GM23338 (cell line): Measurements from ENCODE around the gene ZNRF1. TPM values are rescaled to one million over a fixed set of nuclear protein-coding genes. Genes with fewer than 3 reads are reported as not detected.

Experiments
- CREB1 ChIP-seq: fragments of 250-450 bp; sonication (Bioruptor Pico); IDR thresholded peaks from 2 replicates; pipeline ENCODE4 v1.5.0; 2020; ENCODE audit warnings: low read depth, mild to moderate bottlenecking, moderate library complexity
- EZH2phosphoT487 ChIP-seq: fragments of 200-600 bp; sonication (generic); IDR thresholded peaks from one replicate; pipeline ENCODE4 v1.8.1; 2018; ENCODE audit warnings: antibody characterized with exemption; ENCODE audit not compliant: unreplicated experiment
- JUNB ChIP-seq: IDR thresholded peaks from one replicate; pipeline ENCODE4 v1.6.1; 2016; ENCODE audit warnings: antibody characterized with exemption; ENCODE audit not compliant: unreplicated experiment
- REST ChIP-seq: IDR thresholded peaks from one replicate; pipeline ENCODE4 v1.6.1; 2018; ENCODE audit warnings: antibody characterized with exemption; ENCODE audit not compliant: unreplicated experiment
- STAT1 ChIP-seq: IDR thresholded peaks from one replicate; pipeline ENCODE4 v1.6.1; 2016; ENCODE audit warnings: antibody characterized with exemption; ENCODE audit not compliant: unreplicated experiment
- ZNF114 ChIP-seq: fragments of 250-450 bp; sonication (Bioruptor Pico); IDR thresholded peaks from 2 replicates; pipeline ENCODE4 v1.5.0; 2020; ENCODE audit warnings: mild to moderate bottlenecking, moderate library complexity
- polyA plus RNA-seq: library from polyadenylated mRNA; unstranded; fragments of >200 nt; fragmentation: Nextera tagmentation; extraction: Ambion mirVana; gene quantifications from 2 replicates; pipeline ENCODE4 v1.2.1, GENCODE V29; 2016
- total RNA-seq: library from RNA; depleted of rRNA; stranded (reverse); fragments of >200 nt; shearing (Covaris generic); gene quantifications from 2 replicates; pipeline ENCODE4 v1.2.3, GENCODE V29; 2014
- TF ChIP-seq, protein P1 (sequence below): fragments of 250-450 bp; sonication (Bioruptor Pico); IDR thresholded peaks from 2 replicates; pipeline ENCODE4 v1.5.0; 2020; ENCODE audit warnings: mild to moderate bottlenecking, moderate library complexity

The ZNRF1 gene
- total and polyA plus RNA-seq, 2 experiments from 2014 or later, result 22.4 to 42.1 TPM

- TF ChIP-seq REST (no peak), ZNF114 (no peak), STAT1 (no peak), JUNB (no peak), CREB1 (CRISPR knock-in tag) (no peak), EZH2phosphoT487 (no peak)
- TF ChIP-seq, protein P1, sequence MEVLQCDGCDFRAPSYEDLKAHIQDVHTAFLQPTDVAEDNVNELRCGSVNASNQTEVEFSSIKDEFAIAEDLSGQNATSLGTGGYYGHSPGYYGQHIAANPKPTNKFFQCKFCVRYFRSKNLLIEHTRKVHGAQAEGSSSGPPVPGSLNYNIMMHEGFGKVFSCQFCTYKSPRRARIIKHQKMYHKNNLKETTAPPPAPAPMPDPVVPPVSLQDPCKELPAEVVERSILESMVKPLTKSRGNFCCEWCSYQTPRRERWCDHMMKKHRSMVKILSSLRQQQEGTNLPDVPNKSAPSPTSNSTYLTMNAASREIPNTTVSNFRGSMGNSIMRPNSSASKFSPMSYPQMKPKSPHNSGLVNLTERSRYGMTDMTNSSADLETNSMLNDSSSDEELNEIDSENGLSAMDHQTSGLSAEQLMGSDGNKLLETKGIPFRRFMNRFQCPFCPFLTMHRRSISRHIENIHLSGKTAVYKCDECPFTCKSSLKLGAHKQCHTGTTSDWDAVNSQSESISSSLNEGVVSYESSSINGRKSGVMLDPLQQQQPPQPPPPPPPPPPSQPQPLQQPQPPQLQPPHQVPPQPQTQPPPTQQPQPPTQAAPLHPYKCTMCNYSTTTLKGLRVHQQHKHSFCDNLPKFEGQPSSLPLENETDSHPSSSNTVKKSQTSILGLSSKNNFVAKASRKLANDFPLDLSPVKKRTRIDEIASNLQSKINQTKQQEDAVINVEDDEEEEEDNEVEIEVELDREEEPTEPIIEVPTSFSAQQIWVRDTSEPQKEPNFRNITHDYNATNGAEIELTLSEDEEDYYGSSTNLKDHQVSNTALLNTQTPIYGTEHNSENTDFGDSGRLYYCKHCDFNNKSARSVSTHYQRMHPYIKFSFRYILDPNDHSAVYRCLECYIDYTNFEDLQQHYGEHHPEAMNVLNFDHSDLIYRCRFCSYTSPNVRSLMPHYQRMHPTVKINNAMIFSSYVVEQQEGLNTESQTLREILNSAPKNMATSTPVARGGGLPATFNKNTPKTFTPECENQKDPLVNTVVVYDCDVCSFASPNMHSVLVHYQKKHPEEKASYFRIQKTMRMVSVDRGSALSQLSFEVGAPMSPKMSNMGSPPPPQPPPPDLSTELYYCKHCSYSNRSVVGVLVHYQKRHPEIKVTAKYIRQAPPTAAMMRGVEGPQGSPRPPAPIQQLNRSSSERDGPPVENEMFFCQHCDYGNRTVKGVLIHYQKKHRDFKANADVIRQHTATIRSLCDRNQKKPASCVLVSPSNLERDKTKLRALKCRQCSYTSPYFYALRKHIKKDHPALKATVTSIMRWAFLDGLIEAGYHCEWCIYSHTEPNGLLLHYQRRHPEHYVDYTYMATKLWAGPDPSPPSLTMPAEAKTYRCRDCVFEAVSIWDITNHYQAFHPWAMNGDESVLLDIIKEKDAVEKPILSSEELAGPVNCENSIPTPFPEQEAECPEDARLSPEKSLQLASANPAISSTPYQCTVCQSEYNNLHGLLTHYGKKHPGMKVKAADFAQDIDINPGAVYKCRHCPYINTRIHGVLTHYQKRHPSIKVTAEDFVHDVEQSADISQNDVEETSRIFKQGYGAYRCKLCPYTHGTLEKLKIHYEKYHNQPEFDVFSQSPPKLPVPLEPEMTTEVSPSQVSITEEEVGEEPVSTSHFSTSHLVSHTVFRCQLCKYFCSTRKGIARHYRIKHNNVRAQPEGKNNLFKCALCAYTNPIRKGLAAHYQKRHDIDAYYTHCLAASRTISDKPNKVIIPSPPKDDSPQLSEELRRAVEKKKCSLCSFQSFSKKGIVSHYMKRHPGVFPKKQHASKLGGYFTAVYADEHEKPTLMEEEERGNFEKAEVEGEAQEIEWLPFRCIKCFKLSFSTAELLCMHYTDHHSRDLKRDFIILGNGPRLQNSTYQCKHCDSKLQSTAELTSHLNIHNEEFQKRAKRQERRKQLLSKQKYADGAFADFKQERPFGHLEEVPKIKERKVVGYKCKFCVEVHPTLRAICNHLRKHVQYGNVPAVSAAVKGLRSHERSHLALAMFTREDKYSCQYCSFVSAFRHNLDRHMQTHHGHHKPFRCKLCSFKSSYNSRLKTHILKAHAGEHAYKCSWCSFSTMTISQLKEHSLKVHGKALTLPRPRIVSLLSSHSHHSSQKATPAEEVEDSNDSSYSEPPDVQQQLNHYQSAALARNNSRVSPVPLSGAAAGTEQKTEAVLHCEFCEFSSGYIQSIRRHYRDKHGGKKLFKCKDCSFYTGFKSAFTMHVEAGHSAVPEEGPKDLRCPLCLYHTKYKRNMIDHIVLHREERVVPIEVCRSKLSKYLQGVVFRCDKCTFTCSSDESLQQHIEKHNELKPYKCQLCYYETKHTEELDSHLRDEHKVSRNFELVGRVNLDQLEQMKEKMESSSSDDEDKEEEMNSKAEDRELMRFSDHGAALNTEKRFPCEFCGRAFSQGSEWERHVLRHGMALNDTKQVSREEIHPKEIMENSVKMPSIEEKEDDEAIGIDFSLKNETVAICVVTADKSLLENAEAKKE, result no peak
Observed at GRCh38 chr16:75072239-75072947, 73.6 kb downstream of the ZNRF1 start (continued).
